ENCODE data around the gene FBRS.
"Not testable (repeated sequence)": the region's sequence is repeated elsewhere in the genome, so short reads cannot be mapped to it uniquely, and the experiment has no call there.

The FBRS gene

DNA sequence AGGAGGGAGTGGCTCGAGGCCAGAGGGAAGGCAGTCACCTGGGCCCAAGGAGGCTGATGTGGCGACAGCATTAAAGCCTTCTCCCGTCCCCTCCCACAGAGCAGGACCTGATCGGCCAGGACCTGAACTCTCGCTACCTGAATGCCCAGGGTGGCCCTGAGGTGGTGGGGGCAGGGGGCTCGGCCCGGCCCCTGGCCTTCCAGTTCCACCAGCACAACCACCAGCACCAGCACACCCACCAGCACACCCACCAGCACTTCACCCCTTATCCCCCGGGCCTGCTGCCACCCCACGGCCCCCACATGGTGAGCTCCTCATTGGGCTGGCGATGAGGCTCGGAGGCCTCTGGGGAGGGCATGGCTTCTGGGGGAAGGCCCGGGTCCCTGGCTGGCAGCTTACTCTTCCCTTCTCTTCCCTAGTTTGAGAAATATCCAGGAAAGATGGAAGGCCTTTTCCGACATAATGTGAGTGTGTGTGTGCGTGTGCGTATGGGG lies 6.4 kb downstream of the FBRS start:
- no peak for DNase-seq (ENCODE audit: low read depth in 2 of 2)

DNA sequence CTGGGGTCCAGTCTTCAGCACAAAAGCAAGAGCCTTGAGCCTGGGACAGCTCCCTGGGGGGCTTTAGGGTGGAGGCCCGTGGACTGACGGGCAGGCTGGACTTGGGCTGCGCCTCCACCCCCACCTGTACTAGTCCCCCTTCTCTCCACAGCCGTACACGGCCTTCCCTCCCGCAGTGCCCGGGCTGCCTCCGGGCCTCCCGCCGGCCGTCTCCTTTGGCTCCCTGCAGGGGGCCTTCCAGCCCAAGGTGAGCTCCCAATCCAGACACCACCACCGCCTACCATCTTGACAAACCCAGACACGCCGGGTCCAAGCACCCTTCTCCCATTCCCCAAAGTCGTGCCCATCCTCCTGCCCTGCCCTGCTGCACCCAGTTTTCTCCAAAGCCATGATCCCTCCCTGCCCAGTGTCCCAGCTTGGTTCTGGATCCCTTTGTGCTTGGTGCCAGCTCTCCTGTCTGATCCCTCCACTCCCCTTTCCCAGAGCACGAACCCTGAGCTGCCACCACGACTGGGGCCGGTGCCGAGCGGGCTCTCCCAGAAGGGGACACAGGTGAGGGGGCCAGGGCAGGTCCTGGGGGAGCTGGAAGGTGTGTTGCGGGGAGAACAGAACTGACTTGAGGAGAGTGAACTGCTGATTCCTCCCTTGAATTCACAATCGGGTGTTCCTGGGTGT lies 7.1 kb downstream of the FBRS start:
- no peak for DNase-seq (ENCODE audit: low read depth in 2 of 2)

DNA sequence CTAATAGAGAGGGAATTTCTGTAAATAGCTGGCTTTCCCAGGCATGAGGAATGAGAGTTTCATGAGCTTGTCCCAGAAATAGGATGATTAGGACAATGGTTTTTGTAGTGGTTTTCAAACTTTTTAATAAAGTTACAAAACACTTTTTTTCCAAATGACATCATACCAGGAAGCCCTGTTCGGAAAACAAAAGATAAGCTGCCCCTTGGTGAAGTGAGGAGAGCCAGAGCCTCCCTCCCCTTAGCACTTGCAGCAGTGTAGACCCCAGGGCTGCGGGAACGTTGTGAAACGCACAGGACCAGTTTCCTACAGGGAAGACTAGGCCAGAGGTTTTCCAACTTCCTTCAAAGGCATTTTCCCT lies 7.6 kb downstream of the FBRS start:
- no peak for DNase-seq (ENCODE audit: low read depth in 2 of 2)

DNA sequence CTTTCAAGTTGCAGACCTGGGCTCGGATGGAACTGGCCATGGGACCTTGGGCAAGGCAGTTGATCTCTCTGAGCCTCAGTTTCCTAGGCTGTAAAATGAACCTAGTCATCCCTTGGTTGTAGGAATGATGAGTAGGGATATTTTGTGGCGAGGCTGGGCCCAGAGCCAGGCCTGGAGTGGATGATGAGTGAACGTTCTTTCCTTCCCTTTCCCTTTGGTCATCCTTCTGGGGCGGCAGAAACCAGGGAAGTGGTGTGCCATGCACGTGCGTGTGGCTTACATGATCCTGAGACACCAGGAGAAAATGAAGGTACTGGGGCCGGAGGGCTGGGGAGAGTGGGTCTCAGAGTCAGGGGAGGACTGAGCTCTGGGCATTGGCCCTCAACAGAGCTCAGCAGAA lies 8.4 kb downstream of the FBRS start:
- DNase-seq (ENCODE audit: low read depth in 2 of 2): no peak

DNA sequence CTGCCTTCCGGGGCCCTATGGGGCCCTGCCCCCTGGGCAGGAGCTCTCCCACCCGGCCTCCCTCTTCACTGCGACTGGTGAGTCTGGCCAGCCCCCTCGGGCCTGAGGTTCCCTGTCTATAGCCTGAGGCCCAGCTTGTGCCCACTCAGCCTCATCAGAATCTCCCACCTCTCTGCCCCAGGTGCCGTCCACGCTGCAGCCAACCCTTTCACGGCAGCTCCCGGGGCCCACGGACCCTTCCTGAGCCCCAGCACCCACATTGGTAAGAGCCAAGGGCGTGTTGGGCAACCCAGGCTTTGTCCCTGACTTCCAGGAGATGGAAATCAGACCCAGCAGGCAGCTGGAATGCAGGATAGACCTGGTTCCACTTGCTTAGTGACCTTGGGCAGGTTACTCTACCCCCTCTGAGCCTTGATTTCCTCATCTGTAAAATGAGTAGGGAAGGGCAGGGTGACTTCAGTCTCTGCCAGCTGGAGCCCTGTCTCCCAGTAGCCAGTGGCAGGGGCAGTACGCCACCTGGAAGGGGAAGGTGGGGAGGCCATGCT lies 9.2 kb downstream of the FBRS start:
- no peak for DNase-seq (ENCODE audit: low read depth in 2 of 2)

GRCh38 chr16:30668393-30668792 lies 10.2 kb downstream of the FBRS start:
- DNase-seq (ENCODE audit: low read depth in 2 of 2): no peak

DNA sequence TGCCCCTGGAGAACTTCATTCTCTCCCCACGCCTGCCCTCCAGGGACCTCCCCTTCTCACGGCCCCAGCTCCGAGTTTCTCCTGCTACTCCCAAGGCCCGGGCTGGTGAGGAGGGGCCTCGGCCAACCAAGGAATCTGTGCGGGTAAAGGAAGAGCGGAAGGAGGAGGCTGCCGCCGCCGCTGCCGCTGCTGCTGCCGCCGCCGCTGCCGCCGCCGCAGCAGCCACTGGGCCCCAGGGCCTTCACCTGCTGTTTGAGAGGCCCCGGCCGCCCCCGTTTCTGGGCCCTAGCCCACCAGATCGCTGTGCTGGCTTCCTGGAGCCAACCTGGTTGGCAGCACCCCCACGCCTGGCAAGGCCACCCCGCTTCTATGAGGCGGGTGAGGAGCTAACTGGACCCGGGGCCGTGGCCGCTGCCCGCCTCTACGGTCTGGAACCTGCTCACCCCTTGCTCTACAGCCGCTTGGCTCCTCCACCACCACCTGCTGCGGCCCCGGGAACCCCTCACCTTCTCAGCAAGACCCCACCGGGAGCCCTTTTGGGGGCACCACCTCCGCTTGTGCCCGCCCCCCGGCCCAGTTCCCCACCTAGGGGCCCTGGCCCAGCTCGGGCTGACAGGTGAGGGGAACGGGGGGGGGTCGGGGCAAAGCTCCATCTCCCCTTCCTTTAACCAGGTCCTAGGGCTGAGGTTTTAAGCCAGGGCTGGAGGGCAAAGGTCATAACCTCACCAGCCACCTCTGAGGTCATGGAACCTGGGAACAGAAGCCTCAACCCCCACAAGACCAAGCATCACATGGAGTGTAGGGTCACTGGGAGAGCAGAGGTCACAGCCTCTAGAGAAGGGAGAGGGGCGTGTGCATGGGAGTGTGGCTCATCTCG lies 11.0 kb downstream of the FBRS start:
- DNase-seq (ENCODE audit: low read depth in 2 of 2): no peak

DNA sequence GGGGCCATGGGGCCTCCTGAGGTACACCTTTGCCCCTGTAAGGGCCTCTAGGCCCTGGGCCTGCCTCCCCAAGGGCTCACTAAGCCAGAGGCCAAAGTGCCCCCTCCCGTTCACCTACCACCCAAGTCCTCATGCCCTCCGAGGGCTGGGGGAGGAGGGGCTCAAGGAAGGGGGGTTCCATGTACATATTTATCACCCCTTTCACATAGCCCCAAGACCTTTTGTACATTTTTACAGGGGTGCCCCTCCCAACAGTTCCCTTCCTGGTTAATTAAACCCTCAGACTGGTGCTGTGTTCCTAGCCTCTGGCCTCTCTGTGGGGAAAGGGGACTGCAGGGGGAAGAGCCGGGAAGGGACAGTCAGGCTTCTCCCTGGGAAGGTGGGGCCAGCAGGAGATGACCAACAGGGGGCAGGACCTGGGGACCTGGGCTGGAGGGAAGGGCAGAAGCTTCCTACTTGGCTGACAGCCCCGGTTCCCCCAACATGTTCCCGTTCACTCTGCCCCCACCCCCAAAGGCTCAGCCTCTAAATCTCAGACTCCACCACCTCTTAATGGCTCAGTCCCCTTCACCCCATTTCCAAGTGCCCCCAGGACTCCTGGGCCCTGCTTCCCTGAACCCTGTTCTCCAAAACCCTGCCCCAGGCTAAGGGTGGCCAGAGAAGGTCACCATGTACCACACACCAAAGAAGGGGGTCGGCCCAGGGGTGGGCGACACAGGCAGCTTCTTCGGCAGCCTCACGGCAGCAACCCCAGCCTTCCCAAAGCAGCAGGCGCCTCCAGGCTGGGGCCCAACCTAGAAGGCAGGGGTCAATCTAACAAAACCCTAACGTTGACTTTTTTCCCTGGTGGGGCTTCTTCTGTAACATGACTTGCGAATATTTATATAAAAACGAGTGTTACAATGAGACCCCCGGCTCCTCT lies 11.9 kb downstream of the FBRS start:
- DNase-seq (ENCODE audit: low read depth in 2 of 2): no peak

DNA sequence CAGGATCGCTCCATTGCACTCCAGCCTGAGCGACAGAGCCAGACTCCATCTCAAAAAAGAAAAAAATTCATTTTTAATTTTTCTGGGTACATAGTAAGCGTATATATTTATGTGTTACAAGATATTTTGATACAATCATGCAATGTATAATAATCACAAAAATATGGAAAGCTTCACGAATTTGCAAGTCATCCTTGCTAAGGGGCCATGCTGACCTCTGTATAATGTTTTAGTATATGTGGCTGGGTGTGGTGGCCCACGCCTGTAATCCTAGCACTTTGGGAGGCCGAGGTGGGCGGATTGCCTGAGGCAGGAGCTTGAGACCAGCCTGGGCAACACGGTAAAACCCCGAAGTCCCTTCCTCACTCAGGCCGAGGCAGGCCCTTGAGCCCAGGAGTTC lies 16.9 kb downstream of the FBRS start:
- no peak for DNase-seq (ENCODE audit: low read depth in 2 of 2)

DNA sequence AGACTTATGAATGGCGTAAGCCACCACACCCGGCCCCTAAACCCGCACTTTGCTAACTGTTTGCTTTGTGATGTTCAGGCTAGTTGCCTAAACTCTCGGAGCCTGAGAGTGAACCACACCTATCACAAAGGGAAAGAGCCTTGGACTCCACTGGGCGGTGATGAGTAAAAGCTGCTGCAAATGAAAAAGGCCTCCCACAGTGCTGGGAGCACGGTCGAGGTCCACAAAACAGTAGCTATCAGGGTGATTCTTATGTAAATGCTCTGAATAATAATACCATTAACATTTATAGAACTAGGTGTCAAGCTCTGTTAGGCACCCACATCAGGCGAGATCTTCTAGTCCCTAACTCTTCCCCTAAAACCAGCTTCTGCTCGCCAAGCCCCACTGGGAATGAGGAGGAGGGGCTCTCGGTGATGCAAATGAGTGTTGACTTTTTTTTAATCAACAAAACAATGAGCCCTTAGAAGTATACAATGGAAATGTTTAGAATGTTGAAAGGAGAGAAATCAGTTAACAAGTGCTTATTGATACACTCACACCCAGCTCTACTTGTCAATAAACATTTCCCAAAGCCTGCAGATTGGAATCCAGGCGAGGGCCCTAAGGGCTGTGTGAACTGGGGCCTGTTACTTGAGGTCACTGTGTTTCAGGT lies 19.8 kb downstream of the FBRS start:
- no peak for DNase-seq (ENCODE audit: low read depth in 2 of 2)

GRCh38 chr16:30678586-30678970 lies 20.3 kb downstream of the FBRS start:
- DNase-seq (ENCODE audit: low read depth in 2 of 2): no peak

- no peak for DNase-seq (ENCODE audit: low read depth in 2 of 2)
These were observed 22.1 kb downstream of the FBRS start for GRCh38 chr16:30680326-30680725.

GRCh38 chr16:30688701-30689100 lies 30.5 kb downstream of the FBRS start:
- no peak for DNase-seq (ENCODE audit: low read depth in 2 of 2)

- no peak for DNase-seq (ENCODE audit: low read depth in 2 of 2)
These were observed 33.7 kb downstream of the FBRS start for GRCh38 chr16:30691907-30692306.

GRCh38 chr16:30692396-30693064 lies 34.3 kb downstream of the FBRS start:
- DNase-seq (ENCODE audit: low read depth in 2 of 2): no peak

GRCh38 chr16:30694926-30695693 lies 36.9 kb downstream of the FBRS start:
- no peak for DNase-seq (ENCODE audit: low read depth in 2 of 2)

DNA sequence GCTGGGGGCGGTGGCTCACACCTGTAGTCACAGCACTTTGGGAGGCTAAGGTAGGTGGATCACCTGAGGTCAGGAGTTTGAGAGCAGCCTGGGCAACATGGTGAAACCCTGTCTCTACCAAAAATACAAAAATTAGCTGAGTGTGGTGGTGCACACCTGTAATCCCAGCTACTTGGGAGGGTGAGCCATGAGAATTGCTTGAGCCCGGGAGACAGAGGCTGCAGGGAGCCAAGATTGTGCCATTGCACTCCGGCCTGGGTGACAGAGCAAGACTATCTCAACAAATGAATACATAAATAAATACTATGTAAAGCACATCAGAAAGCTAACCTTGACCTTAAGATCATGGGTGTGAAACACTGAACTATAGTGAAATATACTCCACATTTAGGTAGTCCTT lies 38.4 kb downstream of the FBRS start:
- DNase-seq (ENCODE audit: low read depth in 2 of 2): not testable (repeated sequence)

DNA sequence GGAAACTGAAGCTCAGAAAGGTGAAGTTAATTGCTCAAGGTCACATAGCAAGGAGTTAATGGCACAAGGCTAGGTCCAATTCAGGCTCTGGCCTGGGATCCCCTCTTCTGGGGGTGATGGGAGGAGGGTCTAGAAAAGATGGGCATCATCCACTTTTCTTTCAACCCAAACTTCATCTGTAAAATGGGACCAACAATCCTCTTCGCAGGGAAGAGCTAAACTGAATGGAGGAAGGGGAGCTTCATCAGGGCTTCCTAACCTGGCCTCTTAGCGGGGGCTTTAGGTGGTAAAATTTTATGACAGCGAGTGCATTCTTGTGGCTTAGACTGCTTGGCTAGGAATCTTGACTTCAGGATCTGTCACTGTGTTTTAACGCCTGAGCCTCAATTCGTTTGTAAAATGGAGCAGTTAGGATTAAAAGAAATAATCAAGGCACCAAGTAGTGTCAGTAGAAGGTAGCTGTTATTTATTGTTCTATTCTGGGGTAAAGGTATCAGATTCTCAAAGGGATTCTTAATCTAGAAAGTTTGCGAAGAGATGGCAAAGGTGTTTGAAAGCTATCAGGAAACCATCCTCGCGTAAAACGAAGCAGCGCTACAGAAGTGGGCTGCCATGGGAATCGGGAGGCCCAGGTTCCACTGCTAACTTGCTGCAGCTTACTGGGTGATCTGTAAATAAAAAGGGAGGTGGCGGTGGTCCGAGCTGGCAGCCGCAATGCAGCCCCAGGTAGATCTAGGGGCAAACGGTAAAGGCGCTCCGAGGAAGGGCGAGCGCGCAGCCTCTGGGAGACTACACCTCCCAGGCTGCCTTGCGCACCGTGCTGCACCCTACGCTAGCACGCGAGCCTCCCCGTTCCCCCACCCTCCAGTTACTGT lies 39.3 kb downstream of the FBRS start:
- no peak for DNase-seq (ENCODE audit: low read depth in 2 of 2)

Measured in stimulated activated CD4-positive, alpha-beta T cell treated with anti-CD3 and anti-CD28 coated beads, Interleukin-1b, Interleukin-23, amount 100 ng/mL, for 4 hours (primary cell).